Astrocyte of the spinal cord (primary cell): Measurements from ENCODE around the gene SUSD4.
"Not testable (repeated sequence)": the region's sequence is repeated elsewhere in the genome, so short reads cannot be mapped to it uniquely, and the experiment has no call there.

Experiments
- DNase-seq: peaks from one replicate; pipeline ENCODE4 v3.0.0; 2011; ENCODE audit warnings: low read depth, low spot score
- H3K4me3 ChIP-seq: 2 replicates; pipeline ENCODE4 v1.5.1; 2011; ENCODE audit warnings: low read depth, mild to moderate bottlenecking, low read length, moderate library complexity
- CTCF ChIP-seq: IDR thresholded peaks from 2 replicates; pipeline ENCODE4 v1.5.1; 2012; ENCODE audit warnings: low read depth, mild to moderate bottlenecking, low read length, inconsistent platforms
- in situ Hi-C: cut with HindIII; loops from 2 replicates; pipeline ENCODE4 v1.10.0; 2017; ENCODE audit warnings: low sequenced_read_pairs

SUSD4 gene

GRCh38 chr1:223297800-223298199, 66.2 kb downstream of the SUSD4 start:
- in situ Hi-C loops = no loop called here
- TF ChIP-seq CTCF = no peak
- DNase-seq = no peak
- no peak overlapping the region for H3K4me3 ChIP-seq

- DNase-seq = no peak
- in situ Hi-C loops = no loop called here
- H3K4me3 ChIP-seq = no peak overlapping the region
- no peak for TF ChIP-seq CTCF
These were observed 72.2 kb downstream of the SUSD4 start for GRCh38 chr1:223291796-223292195.

- no peak for TF ChIP-seq CTCF
- in situ Hi-C loops = no loop called here
- no peak for DNase-seq
- H3K4me3 ChIP-seq = no peak overlapping the region
These were observed 73.6 kb downstream of the SUSD4 start for GRCh38 chr1:223290397-223290796.

- TF ChIP-seq CTCF = no peak
These were observed 74.4 kb downstream of the SUSD4 start for GRCh38 chr1:223289621-223290020.

GRCh38 chr1:223288826-223289225, 75.2 kb downstream of the SUSD4 start:
- no peak overlapping the region for H3K4me3 ChIP-seq
- no peak for DNase-seq
- in situ Hi-C loops = no loop called here
- TF ChIP-seq CTCF = no peak

More at GRCh38 chr1:223289621-223290020, 74.4 kb downstream of the SUSD4 start:
- H3K4me3 ChIP-seq = no peak overlapping the region
- in situ Hi-C loops = no loop called here
- DNase-seq = no peak

GRCh38 chr1:223285452-223285851, 78.5 kb downstream of the SUSD4 start:
- H3K4me3 ChIP-seq = no peak overlapping the region
- no peak for DNase-seq
- in situ Hi-C loops = no loop called here
- no peak for TF ChIP-seq CTCF

GRCh38 chr1:223283697-223284096, 80.3 kb downstream of the SUSD4 start:
- H3K4me3 ChIP-seq, in situ Hi-C loops, DNase-seq: not testable (repeated sequence)

GRCh38 chr1:223278311-223278710, 85.7 kb downstream of the SUSD4 start:
- DNase-seq, in situ Hi-C loops, H3K4me3 ChIP-seq: not testable (repeated sequence)
